Breast epithelium (tissue), 3 donors: ENCODE measurements around the gene SNX2.

ENCODE experiments used
- POLR2A ChIP-seq: fragments of 450-650 bp; IDR thresholded peaks from one replicate; pipeline ENCODE4 v1.6.1; 2016; ENCODE audit warnings: antibody characterized with exemption, mild to moderate bottlenecking, moderate library complexity
- POLR2AphosphoS5 ChIP-seq, 3 donors: sonication (generic); formaldehyde crosslinking; IDR thresholded peaks; one replicate each; pipeline ENCODE4 v1.6.1; 2017; ENCODE audit warnings: antibody characterized with exemption in 3 of 3
- TF ChIP-seq, protein P1 (sequence below), 3 donors: fragments of 450-650 bp; IDR thresholded peaks; one replicate each; pipeline ENCODE4 v1.5.1; 2016 to 2017; ENCODE audit warnings: antibody characterized with exemption in 3 of 3, mild to moderate bottlenecking in 3 of 3, moderate library complexity in 3 of 3

DNA sequence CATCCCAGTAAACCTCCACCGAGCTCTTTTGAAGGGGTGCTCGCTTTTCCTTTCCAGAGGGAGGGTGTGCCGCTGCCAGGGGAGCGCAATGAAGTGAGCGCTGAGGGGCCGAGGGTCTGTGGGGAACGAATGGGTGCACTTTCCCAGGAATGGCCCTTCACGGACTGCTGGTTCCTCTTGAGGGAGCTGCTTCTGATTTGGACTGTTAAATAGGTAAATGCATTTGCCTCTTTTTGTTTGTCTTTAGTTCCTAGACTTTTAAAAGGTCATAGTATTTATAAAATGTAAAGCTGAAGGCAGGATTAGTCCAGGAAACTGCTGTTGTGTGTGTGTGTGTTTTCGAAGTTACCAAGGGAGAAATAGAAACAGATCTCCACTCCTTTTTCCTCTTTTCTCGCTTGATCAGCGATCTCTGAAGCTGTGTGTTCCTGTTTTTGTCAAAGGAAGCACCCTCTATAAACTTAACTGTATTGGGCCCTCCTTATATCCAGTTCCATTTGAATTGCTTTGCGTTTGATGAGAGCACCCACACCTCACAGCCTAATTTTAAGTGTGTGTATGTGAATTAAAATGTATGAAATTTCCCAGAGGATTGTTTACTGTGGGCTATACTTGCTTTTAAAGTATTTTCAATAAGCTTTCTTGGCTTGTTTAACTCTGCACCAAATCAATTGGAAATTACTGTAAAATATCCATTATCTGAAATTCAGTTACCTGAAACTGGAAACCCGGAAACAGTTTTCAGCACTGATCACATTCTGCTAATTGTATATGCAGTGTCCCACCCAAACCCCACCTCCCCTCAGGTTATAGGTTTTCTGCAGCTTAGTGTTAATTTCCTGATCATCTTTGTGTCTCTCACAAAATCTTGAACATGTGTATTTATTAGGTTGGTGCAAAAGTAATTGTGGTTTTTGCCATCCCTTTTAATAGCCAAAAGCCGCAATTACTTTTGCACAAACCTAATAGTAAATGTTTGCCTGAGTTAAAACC, 966 bp downstream of the SNX2 start:
- TF ChIP-seq, protein P1, sequence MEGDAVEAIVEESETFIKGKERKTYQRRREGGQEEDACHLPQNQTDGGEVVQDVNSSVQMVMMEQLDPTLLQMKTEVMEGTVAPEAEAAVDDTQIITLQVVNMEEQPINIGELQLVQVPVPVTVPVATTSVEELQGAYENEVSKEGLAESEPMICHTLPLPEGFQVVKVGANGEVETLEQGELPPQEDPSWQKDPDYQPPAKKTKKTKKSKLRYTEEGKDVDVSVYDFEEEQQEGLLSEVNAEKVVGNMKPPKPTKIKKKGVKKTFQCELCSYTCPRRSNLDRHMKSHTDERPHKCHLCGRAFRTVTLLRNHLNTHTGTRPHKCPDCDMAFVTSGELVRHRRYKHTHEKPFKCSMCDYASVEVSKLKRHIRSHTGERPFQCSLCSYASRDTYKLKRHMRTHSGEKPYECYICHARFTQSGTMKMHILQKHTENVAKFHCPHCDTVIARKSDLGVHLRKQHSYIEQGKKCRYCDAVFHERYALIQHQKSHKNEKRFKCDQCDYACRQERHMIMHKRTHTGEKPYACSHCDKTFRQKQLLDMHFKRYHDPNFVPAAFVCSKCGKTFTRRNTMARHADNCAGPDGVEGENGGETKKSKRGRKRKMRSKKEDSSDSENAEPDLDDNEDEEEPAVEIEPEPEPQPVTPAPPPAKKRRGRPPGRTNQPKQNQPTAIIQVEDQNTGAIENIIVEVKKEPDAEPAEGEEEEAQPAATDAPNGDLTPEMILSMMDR (IDR thresholded peaks at IDR 0.05), result no peak
- TF ChIP-seq POLR2A (no peak), POLR2AphosphoS5 (IDR thresholded peaks at IDR 0.05) (no peak)
